ENCODE results near the gene MBNL3. TPM values are rescaled to one million over a fixed set of nuclear protein-coding genes. Genes with fewer than 3 reads are reported as not detected.

MBNL3 gene
- total RNA-seq, 1 experiment from 2014 or later = 195 TPM

- no peaks in the 10 kb centered on the region for H3K27me3 Mint-ChIP-seq (ENCODE audit: insufficient read depth, unreplicated experiment)
- no peaks in the 10 kb centered on the region for H3K27me3 ChIP-seq (replicated peaks; ENCODE audit: control insufficient read depth, insufficient read depth, low read length)
- ChIA-PET CTCF (no interaction called here), POLR2A (no interaction called here)
- H3K4me1 ChIP-seq = peaks cover 19% of the 10 kb centered on the region
- H3K27ac Mint-ChIP-seq (ENCODE audit: unreplicated experiment) = no peak overlapping the region
- intact Hi-C loops (cut with micrococcal nuclease; ENCODE audit: unreplicated experiment) = loop anchor here (1.0 to 10.0 kb wide), 3 partner anchors 45 to 151 kb away; no protein-coding TSS in a partner anchor
- H3K36me3 Mint-ChIP-seq (ENCODE audit: insufficient read depth, unreplicated experiment) = peaks cover 22% of the 10 kb centered on the region
- no peak overlapping the region for H3K4me3 ChIP-seq (ENCODE audit: low read depth, low read length)
- peak in 1 of 2 experiments; percentile 26 for TF ChIP-seq CTCF (IDR thresholded peaks at IDR 0.05; ENCODE audit: insufficient read depth in 1 of 2, low read depth in 1 of 2, low read length in 1 of 2, severe bottlenecking in 1 of 2, unreplicated experiment in 1 of 2)
- BruUV-seq (replicated peaks) = no TSS peak
- no peak for DNase-seq
- no peak overlapping the region for H3K4me3 Mint-ChIP-seq (ENCODE audit: unreplicated experiment)
- no peaks in the 10 kb centered on the region; the same call in 1 of the 2 replicates for H3K36me3 ChIP-seq (ENCODE audit: control insufficient read depth, insufficient read depth, low read length)
- no peaks in the 10 kb centered on the region for H3K9me3 Mint-ChIP-seq (ENCODE audit: unreplicated experiment)
- no peaks in the 10 kb centered on the region for H3K4me1 Mint-ChIP-seq (ENCODE audit: low read depth, unreplicated experiment)
- no peaks in the 10 kb centered on the region for H3K9me3 ChIP-seq
Measured at GRCh38 chrX:132375941-132376340, 112.9 kb downstream of the MBNL3 start.

DNA sequence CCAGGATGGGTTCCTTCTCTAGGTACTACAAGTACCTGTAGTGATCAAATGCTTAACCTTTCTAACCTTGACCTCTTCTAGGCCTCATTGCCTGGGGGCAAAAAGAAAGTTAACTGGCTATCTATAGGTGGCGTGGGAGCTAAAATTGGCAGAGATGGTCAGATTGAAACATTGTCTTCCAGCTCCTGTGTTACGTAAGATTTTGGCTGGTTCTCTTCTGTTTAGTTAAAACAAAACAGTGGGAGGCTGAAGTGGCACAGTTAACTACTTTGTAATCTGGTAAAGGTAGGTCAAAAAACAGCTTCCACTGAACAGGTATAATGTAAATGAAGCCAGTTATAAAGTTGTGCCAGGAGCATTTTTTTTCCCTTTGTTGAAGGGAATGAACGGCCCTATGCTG is 115.2 kb downstream of the MBNL3 start:
- no TSS peak for BruUV-seq (replicated peaks)
- CTCF ChIA-PET = no interaction called here
- intact Hi-C loops (cut with micrococcal nuclease; ENCODE audit: unreplicated experiment) = loop anchor here (10.0 kb wide), 1 partner anchor 149 kb away; no protein-coding TSS in a partner anchor

DNA sequence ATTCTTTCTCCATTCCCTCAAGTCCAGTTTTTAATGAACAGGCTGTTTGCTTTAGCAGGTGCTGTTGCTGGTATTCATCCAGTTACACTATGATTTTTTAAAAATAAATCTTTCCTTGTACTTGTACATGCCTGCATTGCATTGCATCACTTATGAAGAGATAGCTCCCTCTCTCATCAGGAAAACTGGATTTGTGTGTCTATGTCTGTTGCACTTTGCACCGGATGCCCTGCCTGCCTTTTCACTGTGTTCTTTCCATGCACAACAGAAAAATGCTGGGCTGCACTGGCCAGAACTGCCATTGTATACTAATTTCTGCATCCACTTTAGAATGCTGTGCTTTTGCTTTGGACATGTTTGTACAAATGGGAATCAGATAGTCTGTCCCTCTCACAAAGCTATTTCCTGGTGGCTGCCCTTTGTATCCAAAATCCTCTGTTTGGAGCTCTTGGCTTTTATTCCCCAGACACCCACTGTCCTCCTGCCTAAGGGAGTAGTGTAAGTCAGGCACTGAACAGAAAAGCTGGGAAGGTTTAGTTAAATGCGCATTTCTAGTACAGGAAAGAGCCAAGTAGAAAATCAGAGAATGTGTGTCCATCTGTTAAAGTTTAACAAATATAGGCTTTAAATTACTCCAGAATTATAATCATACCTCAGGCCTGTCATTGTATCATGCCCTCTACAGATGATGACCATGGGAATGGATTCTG is 119.1 kb downstream of the MBNL3 start:
- H3K4me1 Mint-ChIP-seq (ENCODE audit: low read depth, unreplicated experiment) = peaks cover 34% of the 10 kb centered on the region
- peaks cover 4% of the 10 kb centered on the region for H3K9me3 Mint-ChIP-seq (ENCODE audit: unreplicated experiment)
- no peaks in the 10 kb centered on the region for H3K36me3 ChIP-seq (ENCODE audit: control insufficient read depth, insufficient read depth, low read length)
- no peaks in the 10 kb centered on the region for H3K27me3 ChIP-seq (replicated peaks; ENCODE audit: control insufficient read depth, insufficient read depth, low read length)
- DNase-seq = no peak
- TF ChIP-seq CTCF (IDR thresholded peaks at IDR 0.05; ENCODE audit: insufficient read depth in 1 of 2, low read depth in 1 of 2, low read length in 1 of 2, severe bottlenecking in 1 of 2, unreplicated experiment in 1 of 2) = no peak
- peaks cover 17% of the 10 kb centered on the region for H3K36me3 Mint-ChIP-seq (ENCODE audit: insufficient read depth, unreplicated experiment)
- no peak overlapping the region for H3K4me3 ChIP-seq (ENCODE audit: low read depth, low read length)
- ChIA-PET POLR2A (no interaction called here), CTCF (no interaction called here)
- intact Hi-C loops (cut with micrococcal nuclease; ENCODE audit: unreplicated experiment) = loop anchor here (10.0 kb wide), 1 partner anchor 145 kb away; no protein-coding TSS in a partner anchor
- no peak overlapping the region for H3K4me3 Mint-ChIP-seq (ENCODE audit: unreplicated experiment)
- peaks cover 63% of the 10 kb centered on the region for H3K4me1 ChIP-seq
- H3K9me3 ChIP-seq = no peaks in the 10 kb centered on the region
- H3K27me3 Mint-ChIP-seq (ENCODE audit: insufficient read depth, unreplicated experiment) = no peaks in the 10 kb centered on the region
- no TSS peak for BruUV-seq (replicated peaks)
- peak overlapping the region; percentile 72 for H3K27ac Mint-ChIP-seq (ENCODE audit: unreplicated experiment)

More for the DNA sequence above, 115.2 kb downstream of the MBNL3 start:
- DNase-seq = no peak
- TF ChIP-seq CTCF (IDR thresholded peaks at IDR 0.05; ENCODE audit: insufficient read depth in 1 of 2, low read depth in 1 of 2, low read length in 1 of 2, severe bottlenecking in 1 of 2, unreplicated experiment in 1 of 2) = no peak
- no peaks in the 10 kb centered on the region for H3K27me3 ChIP-seq (replicated peaks; ENCODE audit: control insufficient read depth, insufficient read depth, low read length)
- no peak overlapping the region for H3K4me3 ChIP-seq (ENCODE audit: low read depth, low read length)
- peaks cover 42% of the 10 kb centered on the region for H3K4me1 ChIP-seq
- H3K9me3 Mint-ChIP-seq (ENCODE audit: unreplicated experiment) = no peaks in the 10 kb centered on the region
- H3K27me3 Mint-ChIP-seq (ENCODE audit: insufficient read depth, unreplicated experiment) = no peaks in the 10 kb centered on the region
- no peak overlapping the region for H3K27ac Mint-ChIP-seq (ENCODE audit: unreplicated experiment)
- POLR2A ChIA-PET = no interaction called here
- H3K36me3 Mint-ChIP-seq (ENCODE audit: insufficient read depth, unreplicated experiment) = peaks cover 13% of the 10 kb centered on the region
- no peaks in the 10 kb centered on the region; the same call in 1 of the 2 replicates for H3K36me3 ChIP-seq (ENCODE audit: control insufficient read depth, insufficient read depth, low read length)
- H3K9me3 ChIP-seq = no peaks in the 10 kb centered on the region
- H3K4me1 Mint-ChIP-seq (ENCODE audit: low read depth, unreplicated experiment) = peaks cover 8% of the 10 kb centered on the region
- no peak overlapping the region for H3K4me3 Mint-ChIP-seq (ENCODE audit: unreplicated experiment)

All from Caco-2 (cell line).